ENCODE data around the gene HOXC4.
A peak's percentile ranks its signal among the peaks of the same experiment; 100 is the strongest.

HOXC4 gene

DNA sequence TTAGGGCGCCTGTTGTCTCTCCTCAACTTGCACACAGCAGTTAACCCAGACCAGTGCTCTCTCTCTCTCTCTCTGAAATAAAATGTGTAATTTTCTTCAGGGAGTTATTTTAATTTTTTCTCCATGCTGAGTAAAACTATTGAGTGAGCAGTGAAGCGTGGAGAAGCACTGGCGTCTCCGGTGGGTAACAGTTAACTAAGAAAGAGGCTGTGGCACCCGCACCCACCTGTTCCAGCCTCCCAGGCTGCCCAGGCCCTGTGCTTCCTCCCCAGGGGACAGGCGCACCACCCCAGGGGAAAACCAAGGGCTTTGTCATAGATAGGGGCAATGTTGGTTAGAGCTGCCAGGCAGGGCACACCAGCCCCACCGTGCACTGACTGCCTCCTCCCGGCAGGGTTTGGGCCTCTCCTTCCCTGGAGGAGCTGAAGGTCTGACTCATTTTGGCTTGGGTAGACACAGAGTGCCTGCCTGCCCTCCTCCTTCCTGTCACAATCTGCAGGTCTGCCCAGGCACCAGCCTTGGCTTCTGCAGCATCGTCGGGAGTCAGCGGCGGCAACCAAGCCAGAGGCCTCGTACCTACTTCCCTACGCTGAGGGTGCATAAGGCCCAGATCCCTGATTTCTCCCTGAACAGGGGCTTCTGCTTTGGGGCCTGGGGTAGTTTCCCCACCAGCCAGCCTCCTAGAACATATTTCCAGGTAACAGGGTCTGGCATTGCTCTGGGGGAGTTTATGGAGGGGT, 16.8 kb upstream of the HOXC4 start:
- no peak for DNase-seq (ENCODE audit: low spot score)
- TF ChIP-seq, protein P1, sequence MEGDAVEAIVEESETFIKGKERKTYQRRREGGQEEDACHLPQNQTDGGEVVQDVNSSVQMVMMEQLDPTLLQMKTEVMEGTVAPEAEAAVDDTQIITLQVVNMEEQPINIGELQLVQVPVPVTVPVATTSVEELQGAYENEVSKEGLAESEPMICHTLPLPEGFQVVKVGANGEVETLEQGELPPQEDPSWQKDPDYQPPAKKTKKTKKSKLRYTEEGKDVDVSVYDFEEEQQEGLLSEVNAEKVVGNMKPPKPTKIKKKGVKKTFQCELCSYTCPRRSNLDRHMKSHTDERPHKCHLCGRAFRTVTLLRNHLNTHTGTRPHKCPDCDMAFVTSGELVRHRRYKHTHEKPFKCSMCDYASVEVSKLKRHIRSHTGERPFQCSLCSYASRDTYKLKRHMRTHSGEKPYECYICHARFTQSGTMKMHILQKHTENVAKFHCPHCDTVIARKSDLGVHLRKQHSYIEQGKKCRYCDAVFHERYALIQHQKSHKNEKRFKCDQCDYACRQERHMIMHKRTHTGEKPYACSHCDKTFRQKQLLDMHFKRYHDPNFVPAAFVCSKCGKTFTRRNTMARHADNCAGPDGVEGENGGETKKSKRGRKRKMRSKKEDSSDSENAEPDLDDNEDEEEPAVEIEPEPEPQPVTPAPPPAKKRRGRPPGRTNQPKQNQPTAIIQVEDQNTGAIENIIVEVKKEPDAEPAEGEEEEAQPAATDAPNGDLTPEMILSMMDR (IDR thresholded peaks at IDR 0.05; ENCODE audit: borderline replicate concordance, control extremely low read depth, extremely low read depth, insufficient read depth, missing control alignments), result no peak
- in situ Hi-C loops (cut with MboI; ENCODE audit: low sequenced_read_pairs, unreplicated experiment), result no loop called here

- TF ChIP-seq, protein P1 (IDR thresholded peaks at IDR 0.05; ENCODE audit: borderline replicate concordance, control extremely low read depth, extremely low read depth, insufficient read depth, missing control alignments), result no peak
- no peak for DNase-seq (ENCODE audit: low spot score)
- in situ Hi-C loops (cut with MboI; ENCODE audit: low sequenced_read_pairs, unreplicated experiment), result no loop called here
Observed at GRCh38 chr12:54037360-54038283, 16.0 kb upstream of the HOXC4 start.

GRCh38 chr12:54038284-54038870, 15.3 kb upstream of the HOXC4 start:
- DNase-seq (ENCODE audit: low spot score), result no peak
- in situ Hi-C loops (cut with MboI; ENCODE audit: low sequenced_read_pairs, unreplicated experiment), result no loop called here
- TF ChIP-seq, protein P1 (IDR thresholded peaks at IDR 0.05; ENCODE audit: borderline replicate concordance, control extremely low read depth, extremely low read depth, insufficient read depth, missing control alignments), result no peak

GRCh38 chr12:54038871-54039414, 14.7 kb upstream of the HOXC4 start:
- in situ Hi-C loops (cut with MboI; ENCODE audit: low sequenced_read_pairs, unreplicated experiment), result no loop called here
- no peak for DNase-seq (ENCODE audit: low spot score)
- TF ChIP-seq, protein P1 (IDR thresholded peaks at IDR 0.05; ENCODE audit: borderline replicate concordance, control extremely low read depth, extremely low read depth, insufficient read depth, missing control alignments), result no peak

GRCh38 chr12:54039417-54040147, 14.1 kb upstream of the HOXC4 start:
- DNase-seq (ENCODE audit: low spot score), result no peak
- TF ChIP-seq, protein P1 (IDR thresholded peaks at IDR 0.05; ENCODE audit: borderline replicate concordance, control extremely low read depth, extremely low read depth, insufficient read depth, missing control alignments), result no peak
- in situ Hi-C loops (cut with MboI; ENCODE audit: low sequenced_read_pairs, unreplicated experiment), result no loop called here

- in situ Hi-C loops (cut with MboI; ENCODE audit: low sequenced_read_pairs, unreplicated experiment), result no loop called here
- TF ChIP-seq, protein P1 (IDR thresholded peaks at IDR 0.05; ENCODE audit: borderline replicate concordance, control extremely low read depth, extremely low read depth, insufficient read depth, missing control alignments), result no peak
- DNase-seq (ENCODE audit: low spot score), result peak; percentile 58
Observed at GRCh38 chr12:54040148-54040494, 13.5 kb upstream of the HOXC4 start.

Measured in GM13976 (cell line).